Testis (tissue), 3 donors: ENCODE measurements around the gene C2CD4A. TPM values are rescaled to one million over a fixed set of nuclear protein-coding genes. Genes with fewer than 3 reads are reported as not detected.

Source experiments
- DNase-seq: peaks from one replicate; pipeline ENCODE4 v3.0.0-alpha.2; 2019
- H3K27ac ChIP-seq, 2 donors: fragments of 200-600 bp; sonication (generic); one replicate each; pipeline ENCODE4 v1.5.1; 2019
- H3K27me3 ChIP-seq: fragments of 200-600 bp; sonication (generic); one replicate; pipeline ENCODE4 v1.5.1; 2019
- H3K36me3 ChIP-seq: fragments of 200-600 bp; sonication (generic); one replicate; pipeline ENCODE4 v1.5.1; 2017; ENCODE audit warnings: low read depth; ENCODE audit errors: missing control alignments
- H3K4me1 ChIP-seq: fragments of 200-600 bp; sonication (generic); one replicate; pipeline ENCODE4 v1.5.1; 2019
- H3K4me3 ChIP-seq, 2 donors: fragments of 200-600 bp; sonication (generic); one replicate each; pipeline ENCODE4 v1.5.1; 2017 to 2019
- H3K9me3 ChIP-seq: fragments of 200-600 bp; sonication (generic); one replicate; pipeline ENCODE4 v1.5.1; 2017
- CTCF ChIP-seq, 3 experiments: fragments of 450-650 bp in 2 of 3; fragments of 200-600 bp in 1 of 3; sonication (generic) in 1 of 3; IDR thresholded peaks; one replicate each; pipeline ENCODE4 v1.5.1; 2016 to 2019; ENCODE audit warnings: antibody characterized with exemption in 3 of 3, mild to moderate bottlenecking in 2 of 3, moderate library complexity in 1 of 3
- POLR2A ChIP-seq: fragments of 450-650 bp; IDR thresholded peaks from one replicate; pipeline ENCODE4 v1.6.1; 2017; ENCODE audit warnings: antibody characterized with exemption, mild to moderate bottlenecking, moderate library complexity
- WGBS, 2 donors: methylation state at CpG; one replicate each; pipeline ENCODE4 v1.1.5; 2018; 5-methylcytosine and 5-hydroxymethylcytosine counted together
- intact Hi-C: fragments of 100-400 bp; cut with DNase I; formaldehyde crosslinking; loops from one replicate; pipeline ENCODE4 v1.15.1; 2023; ENCODE audit warnings: low total_unique reads
- polyA plus RNA-seq: library from polyadenylated mRNA; stranded (reverse); fragments of 350-450 nt; fragmentation: Illumina TruSeq; extraction: RNeasy Lipid Tissue Mini Kit (QIAGEN cat#74804); gene quantifications from one replicate; pipeline ENCODE4 v1.2.3, GENCODE V29; 2014; ENCODE audit warnings: low read depth, low replicate concordance; ENCODE audit not compliant: insufficient read depth
- total RNA-seq, 2 donors: library from RNA; depleted of rRNA; stranded (reverse); fragments of >200 nt; gene quantifications; one replicate each; pipeline ENCODE4 v1.2.3, GENCODE V29; 2016

Gene C2CD4A
- total and polyA plus RNA-seq, 3 donors from 2014 or later = 0.08 to 0.39 (median 0.12) TPM

- H3K27ac ChIP-seq = no peak overlapping the region
- TF ChIP-seq POLR2A = no peak
- TF ChIP-seq CTCF (IDR thresholded peaks at IDR 0.05) = no peak
- no peak overlapping the region for H3K4me3 ChIP-seq
- H3K9me3 ChIP-seq = no peaks in the 10 kb centered on the region
- no peaks in the 10 kb centered on the region for H3K27me3 ChIP-seq
- DNase-seq = no peak
- 94% methylated on average over 7 of the region's 7 CpGs for WGBS, 2 donors
- no peaks in the 10 kb centered on the region for H3K4me1 ChIP-seq
- no peaks in the 10 kb centered on the region for H3K36me3 ChIP-seq
- intact Hi-C loops = no loop called here
These were observed 36.7 kb downstream of the C2CD4A start for GRCh38 chr15:62103431-62103830.

- DNase-seq = no peak
- TF ChIP-seq CTCF (IDR thresholded peaks at IDR 0.05) (no peak), POLR2A (no peak)
- no peaks in the 10 kb centered on the region for H3K4me1 ChIP-seq
- H3K9me3 ChIP-seq = no peaks in the 10 kb centered on the region
- H3K36me3 ChIP-seq = no peaks in the 10 kb centered on the region
- H3K27me3 ChIP-seq = no peaks in the 10 kb centered on the region
- WGBS, 2 donors = 77 to 94% methylated on average over 3 of the region's 3 CpGs
- H3K4me3 ChIP-seq = no peak overlapping the region
- H3K27ac ChIP-seq = no peak overlapping the region
- intact Hi-C loops = no loop called here
These were observed 37.6 kb downstream of the C2CD4A start for GRCh38 chr15:62104401-62104800.

- H3K4me3 ChIP-seq = no peak overlapping the region
- H3K9me3 ChIP-seq = no peaks in the 10 kb centered on the region
- H3K27ac ChIP-seq = no peak overlapping the region
- H3K27me3 ChIP-seq = no peaks in the 10 kb centered on the region
- H3K36me3 ChIP-seq = no peaks in the 10 kb centered on the region
- no peak for DNase-seq
- intact Hi-C loops = no loop called here
- 54 to 69% methylated on average over 5 of the region's 5 CpGs for WGBS, 2 donors
- no peaks in the 10 kb centered on the region for H3K4me1 ChIP-seq
- TF ChIP-seq CTCF (IDR thresholded peaks at IDR 0.05) (no peak), POLR2A (no peak)
These were observed 38.1 kb downstream of the C2CD4A start for GRCh38 chr15:62104846-62105245.

GRCh38 chr15:62105266-62105665 is 38.5 kb downstream of the C2CD4A start:
- WGBS, 2 donors = 89 to 96% methylated on average over 11 of the region's 11 CpGs
- Histone ChIP-seq H3K9me3 (no peaks in the 10 kb centered on the region), H3K27me3 (no peaks in the 10 kb centered on the region), H3K4me3 (no peak overlapping the region), H3K36me3 (no peaks in the 10 kb centered on the region), H3K4me1 (no peaks in the 10 kb centered on the region), H3K27ac (no peak overlapping the region)
- DNase-seq = no peak
- intact Hi-C loops = no loop called here
- TF ChIP-seq CTCF (IDR thresholded peaks at IDR 0.05) = no peak
- TF ChIP-seq POLR2A = no peak

- no peak overlapping the region for H3K27ac ChIP-seq
These were observed 39.3 kb downstream of the C2CD4A start for GRCh38 chr15:62106096-62106495.

More at GRCh38 chr15:62106096-62106495, 39.3 kb downstream of the C2CD4A start:
- Histone ChIP-seq H3K4me3 (no peak overlapping the region), H3K27me3 (no peaks in the 10 kb centered on the region), H3K36me3 (no peaks in the 10 kb centered on the region), H3K9me3 (no peaks in the 10 kb centered on the region), H3K4me1 (no peaks in the 10 kb centered on the region)
- no peak for TF ChIP-seq CTCF (IDR thresholded peaks at IDR 0.05)
- no peak for DNase-seq
- intact Hi-C loops = no loop called here
- WGBS, 2 donors = 91 to 93% methylated on average over 3 of the region's 3 CpGs
